Hypothalamus (tissue), 51 donors: ENCODE results near the gene ZNF219.

Experiments
- DNase-seq, 51 donors: peaks; one replicate each; lab custom pipeline; 2025; lab: John Stamatoyannopoulos, UW

ZNF219 gene

GRCh38 chr14:21098076-21098891, at the start of gene ZNF219:
Gene ZNF219, minus strand, starts transcription at chr14:21098655. Its CDS starts 5,064 bp downstream, at chr14:21093591.
- peak in 39 of 51 donors; percentile 12 to 66 (median 40) for DNase-seq

- no peak for DNase-seq
Observed at GRCh38 chr14:21145437-21145836, 47.0 kb upstream of the ZNF219 start.

- no peak for DNase-seq
Observed at GRCh38 chr14:21142357-21142756, 43.9 kb upstream of the ZNF219 start.

GRCh38 chr14:21136024-21136423, 37.6 kb upstream of the ZNF219 start:
- DNase-seq: no peak

DNA sequence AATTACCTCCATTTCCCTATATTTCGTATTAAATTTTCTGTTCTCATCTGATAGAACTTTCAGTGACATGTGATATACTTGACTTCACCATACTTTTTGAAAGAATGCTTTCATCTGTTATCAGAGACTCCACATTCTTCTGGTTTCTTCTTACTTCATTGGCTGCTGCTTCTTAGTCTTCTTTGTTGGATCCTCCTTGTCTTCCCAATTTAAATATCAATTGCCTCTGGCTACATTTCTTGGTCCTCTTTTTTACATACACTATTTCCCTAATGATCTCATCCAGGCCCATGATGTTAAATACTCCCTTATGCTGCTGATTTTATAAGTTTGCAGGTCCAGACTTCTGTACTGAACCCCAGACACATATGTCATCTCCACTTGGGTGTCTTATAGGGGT, 35.4 kb upstream of the ZNF219 start:
- no peak for DNase-seq

DNA sequence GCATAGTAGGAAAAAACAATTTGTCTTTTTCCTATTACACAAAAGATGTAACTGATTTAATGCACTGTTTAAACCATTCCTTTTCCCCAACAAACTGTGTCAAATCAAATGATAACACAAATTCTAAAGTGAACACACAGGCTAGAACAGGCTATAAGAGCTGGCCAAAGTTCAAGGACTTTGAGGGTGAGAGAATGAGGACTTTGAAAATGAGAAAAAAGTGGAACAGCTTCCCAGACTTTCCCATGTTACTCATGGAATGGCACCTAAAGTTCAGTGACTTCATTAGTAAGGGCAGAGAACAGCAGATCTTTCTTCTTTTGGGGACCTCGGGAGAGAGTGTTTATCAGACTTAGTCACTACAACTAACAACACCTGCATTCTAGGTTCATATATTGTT, 25.0 kb upstream of the ZNF219 start:
- DNase-seq: no peak

DNA sequence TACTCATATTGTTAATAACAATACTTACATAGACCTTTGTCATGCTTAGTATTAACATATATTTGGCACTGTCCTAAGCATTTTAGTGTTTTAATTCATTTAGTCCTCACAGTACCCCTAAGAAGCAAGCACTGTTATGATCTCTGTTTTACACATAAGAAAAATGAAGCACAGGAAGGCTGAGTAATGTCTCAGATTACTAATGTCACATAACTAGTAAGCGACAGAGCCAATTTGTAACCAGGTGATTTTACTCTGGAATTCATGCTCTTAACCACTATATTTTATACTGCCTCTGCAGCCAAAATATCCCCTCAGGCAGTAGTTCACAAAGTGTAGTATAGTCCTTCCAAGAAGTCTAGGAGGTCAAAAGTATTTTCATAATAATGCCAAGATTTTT, 22.7 kb upstream of the ZNF219 start:
- no peak for DNase-seq

- no peak for DNase-seq
Observed at GRCh38 chr14:21120686-21121085, 22.2 kb upstream of the ZNF219 start.

GRCh38 chr14:21118933-21119332, 20.5 kb upstream of the ZNF219 start:
- DNase-seq: no peak

GRCh38 chr14:21113369-21113768, 14.9 kb upstream of the ZNF219 start:
- no peak for DNase-seq

GRCh38 chr14:21112255-21112654, 13.8 kb upstream of the ZNF219 start:
- DNase-seq: no peak

GRCh38 chr14:21109377-21110138, 11.1 kb upstream of the ZNF219 start:
- no peak for DNase-seq

DNA sequence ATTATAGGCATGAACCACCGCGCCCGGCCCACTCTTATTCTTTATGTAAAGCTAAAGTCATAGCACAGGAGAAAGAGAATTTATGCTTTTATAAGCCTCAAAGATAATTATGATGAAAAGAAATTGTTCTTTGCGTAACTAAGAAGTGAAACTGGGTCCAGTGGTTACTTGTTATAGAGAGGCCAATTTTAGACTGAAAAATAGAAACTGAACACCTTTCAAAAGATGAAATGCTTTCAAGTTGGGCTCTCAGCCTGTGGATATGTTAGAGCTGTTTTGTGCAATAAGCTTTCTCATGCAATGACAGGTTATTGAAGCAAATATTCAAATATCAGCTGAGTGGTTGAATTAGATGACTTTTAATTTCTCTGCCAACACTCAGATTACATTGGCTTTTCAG, 10.3 kb upstream of the ZNF219 start:
- DNase-seq: no peak

GRCh38 chr14:21107283-21107800, 8.9 kb upstream of the ZNF219 start:
- no peak for DNase-seq

GRCh38 chr14:21106498-21107282, 8.2 kb upstream of the ZNF219 start:
- peak in 47 of 51 donors; percentile 10 to 82 (median 63) for DNase-seq

GRCh38 chr14:21106176-21106497, 7.7 kb upstream of the ZNF219 start:
- no peak for DNase-seq

- DNase-seq: no peak
Observed at GRCh38 chr14:21105095-21105494, 6.6 kb upstream of the ZNF219 start.

GRCh38 chr14:21104448-21105060, 6.1 kb upstream of the ZNF219 start:
- DNase-seq: peak in 47 of 51 donors; percentile 27 to 91 (median 68)

DNA sequence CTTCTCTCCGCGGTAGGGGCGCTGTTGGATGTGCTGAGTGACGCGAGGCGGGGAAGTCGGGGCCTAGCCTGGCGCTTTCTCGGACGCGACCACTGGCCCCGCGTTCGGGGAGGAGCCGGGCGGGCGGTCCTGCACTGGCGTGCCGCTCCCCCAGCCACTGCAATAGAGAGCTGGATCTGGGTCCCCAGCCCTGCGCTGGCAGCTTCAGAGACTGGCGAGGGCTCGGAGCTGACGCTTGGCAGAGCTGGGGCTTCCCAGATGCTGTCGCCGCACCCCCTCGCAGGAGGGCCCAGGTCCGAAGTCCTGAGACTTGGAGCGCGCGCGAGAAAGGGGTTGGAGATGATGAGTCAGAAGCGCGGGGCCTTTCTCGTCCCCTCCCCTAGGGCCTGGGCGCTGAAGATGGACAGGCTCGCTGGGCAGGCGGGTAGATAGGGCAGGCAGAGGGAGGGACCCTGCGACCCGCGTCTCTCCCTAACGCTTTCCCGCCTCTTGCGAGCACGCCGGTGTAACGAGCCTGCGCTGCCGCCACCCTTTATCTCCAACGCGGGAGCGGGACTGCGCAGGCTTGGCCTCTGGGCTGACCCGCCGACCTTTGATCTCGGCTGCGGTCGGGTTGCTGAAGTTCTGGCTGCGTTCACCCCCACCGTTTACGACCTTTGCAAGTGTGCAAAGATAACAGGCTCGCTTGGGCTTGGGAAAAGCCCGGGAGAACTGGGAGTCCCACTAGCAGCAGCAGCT, 5.4 kb upstream of the ZNF219 start:
- peak; percentile 76 to 99 (median 96) for DNase-seq

DNA sequence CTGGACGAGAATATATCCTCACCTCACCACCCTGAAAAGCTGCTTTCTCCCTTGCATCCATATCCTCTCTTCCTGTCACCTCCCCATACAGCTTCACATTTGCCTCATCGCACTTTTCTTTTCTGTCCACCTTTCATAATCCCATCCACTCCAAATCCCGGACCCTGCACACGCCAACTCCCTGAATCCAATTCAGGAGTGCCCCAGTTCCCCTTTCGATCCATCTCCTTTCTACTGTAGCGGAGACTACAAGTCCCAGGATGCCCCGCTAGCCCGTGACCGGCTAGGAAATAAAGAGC, 4.9 kb upstream of the ZNF219 start:
- DNase-seq: no peak
